ENCODE data around the gene ANP32A. TPM values are rescaled to one million over a fixed set of nuclear protein-coding genes. Genes with fewer than 3 reads are reported as not detected.

ANP32A gene
- total and polyA plus RNA-seq, 2 experiments from 2014 or later: 59.4 to 114 TPM

DNA sequence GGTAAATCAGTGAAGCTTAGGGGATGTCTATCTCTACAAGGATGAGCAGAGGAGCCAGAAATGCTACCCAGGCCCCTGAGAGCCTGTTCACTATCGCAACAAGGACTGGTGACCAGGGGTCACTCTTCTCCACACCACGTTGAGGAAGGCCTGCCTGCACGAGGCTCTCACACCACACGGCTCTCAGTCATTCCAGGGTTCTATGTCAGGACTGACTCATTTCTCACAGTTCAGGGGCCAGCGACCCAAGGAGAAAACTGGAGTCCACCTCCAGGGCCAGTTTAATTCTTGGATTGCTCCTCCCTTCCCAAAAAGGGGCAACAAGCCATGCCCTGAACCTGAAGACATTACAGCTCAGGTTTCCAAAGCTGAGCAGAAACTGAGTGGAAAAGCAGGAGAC is 33.9 kb downstream of the ANP32A start:
- H3K27me3 ChIP-seq: no peaks in the 10 kb centered on the region
- H3K79me2 ChIP-seq: peaks cover 72% of the 10 kb centered on the region
- no peaks in the 10 kb centered on the region for H3K9me3 ChIP-seq (ENCODE audit: low read depth)
- DNase-seq (ENCODE audit: low spot score): no peak
- no peak overlapping the region for H2AFZ ChIP-seq
- WGBS (ENCODE audit: low lambda C conversion rate, missing lambda C conversion rate): 87% methylated on average over 5 of the region's 5 CpGs
- H4K20me1 ChIP-seq (ENCODE audit: insufficient read depth, poor library complexity, severe bottlenecking): peaks cover 30% of the 10 kb centered on the region
- H3K4me3 ChIP-seq: no peak overlapping the region
- TF ChIP-seq EZH2phosphoT487 (IDR thresholded peaks at IDR 0.05; ENCODE audit: low read depth, severe bottlenecking, unreplicated experiment) (no peak), EZH2 (IDR thresholded peaks at IDR 0.05; ENCODE audit: borderline replicate concordance) (no peak)
- H3K4me1 ChIP-seq (ENCODE audit: insufficient read depth): peaks cover 37% of the 10 kb centered on the region
- peak overlapping the region; percentile 28 for H3K27ac ChIP-seq
- peak overlapping the region; percentile 59 for H3K4me2 ChIP-seq
- no peaks in the 10 kb centered on the region for H3K9me2 ChIP-seq (replicated peaks; ENCODE audit: insufficient read depth)
- peaks cover 4% of the 10 kb centered on the region for H3K36me3 ChIP-seq (replicated peaks; ENCODE audit: insufficient read depth, low read depth)

DNA sequence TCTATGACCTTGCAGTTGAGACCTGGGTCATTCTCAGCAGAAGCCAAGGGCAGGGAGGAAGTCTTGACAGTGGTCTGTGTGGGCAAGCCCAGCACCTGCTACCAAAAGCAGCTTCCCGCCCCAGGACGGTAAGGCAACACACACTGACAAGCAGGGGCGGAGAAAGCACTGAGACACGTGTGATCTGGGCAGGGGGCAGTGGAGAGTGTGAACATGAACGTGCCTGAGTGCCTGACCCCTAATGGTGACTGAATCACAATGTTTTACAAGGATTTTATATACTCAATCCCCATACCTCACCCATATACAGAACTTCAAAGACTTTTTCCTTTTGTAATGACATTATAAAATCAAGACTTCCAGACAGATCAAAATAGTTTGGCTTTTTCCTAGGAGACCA is 35.2 kb downstream of the ANP32A start:
- no peak overlapping the region for H3K4me3 ChIP-seq
- no peak overlapping the region for H3K27ac ChIP-seq
- peaks cover 4% of the 10 kb centered on the region for H3K36me3 ChIP-seq (replicated peaks; ENCODE audit: insufficient read depth, low read depth)
- peaks cover 27% of the 10 kb centered on the region for H4K20me1 ChIP-seq (ENCODE audit: insufficient read depth, poor library complexity, severe bottlenecking)
- DNase-seq (ENCODE audit: low spot score): no peak
- H2AFZ ChIP-seq: no peak overlapping the region
- H3K4me1 ChIP-seq (ENCODE audit: insufficient read depth): peaks cover 36% of the 10 kb centered on the region
- no peaks in the 10 kb centered on the region for H3K9me2 ChIP-seq (replicated peaks; ENCODE audit: insufficient read depth)
- H3K79me2 ChIP-seq: peaks cover 60% of the 10 kb centered on the region
- no peaks in the 10 kb centered on the region for H3K9me3 ChIP-seq (ENCODE audit: low read depth)
- no peak overlapping the region for H3K4me2 ChIP-seq
- 56% methylated on average over 5 of the region's 5 CpGs for WGBS (ENCODE audit: low lambda C conversion rate, missing lambda C conversion rate)
- no peaks in the 10 kb centered on the region for H3K27me3 ChIP-seq
- TF ChIP-seq EZH2 (IDR thresholded peaks at IDR 0.05; ENCODE audit: borderline replicate concordance) (no peak), EZH2phosphoT487 (IDR thresholded peaks at IDR 0.05; ENCODE audit: low read depth, severe bottlenecking, unreplicated experiment) (no peak)
- TF ChIP-seq, protein P1, sequence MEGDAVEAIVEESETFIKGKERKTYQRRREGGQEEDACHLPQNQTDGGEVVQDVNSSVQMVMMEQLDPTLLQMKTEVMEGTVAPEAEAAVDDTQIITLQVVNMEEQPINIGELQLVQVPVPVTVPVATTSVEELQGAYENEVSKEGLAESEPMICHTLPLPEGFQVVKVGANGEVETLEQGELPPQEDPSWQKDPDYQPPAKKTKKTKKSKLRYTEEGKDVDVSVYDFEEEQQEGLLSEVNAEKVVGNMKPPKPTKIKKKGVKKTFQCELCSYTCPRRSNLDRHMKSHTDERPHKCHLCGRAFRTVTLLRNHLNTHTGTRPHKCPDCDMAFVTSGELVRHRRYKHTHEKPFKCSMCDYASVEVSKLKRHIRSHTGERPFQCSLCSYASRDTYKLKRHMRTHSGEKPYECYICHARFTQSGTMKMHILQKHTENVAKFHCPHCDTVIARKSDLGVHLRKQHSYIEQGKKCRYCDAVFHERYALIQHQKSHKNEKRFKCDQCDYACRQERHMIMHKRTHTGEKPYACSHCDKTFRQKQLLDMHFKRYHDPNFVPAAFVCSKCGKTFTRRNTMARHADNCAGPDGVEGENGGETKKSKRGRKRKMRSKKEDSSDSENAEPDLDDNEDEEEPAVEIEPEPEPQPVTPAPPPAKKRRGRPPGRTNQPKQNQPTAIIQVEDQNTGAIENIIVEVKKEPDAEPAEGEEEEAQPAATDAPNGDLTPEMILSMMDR (IDR thresholded peaks at IDR 0.05; ENCODE audit: poor library complexity): no peak

DNA sequence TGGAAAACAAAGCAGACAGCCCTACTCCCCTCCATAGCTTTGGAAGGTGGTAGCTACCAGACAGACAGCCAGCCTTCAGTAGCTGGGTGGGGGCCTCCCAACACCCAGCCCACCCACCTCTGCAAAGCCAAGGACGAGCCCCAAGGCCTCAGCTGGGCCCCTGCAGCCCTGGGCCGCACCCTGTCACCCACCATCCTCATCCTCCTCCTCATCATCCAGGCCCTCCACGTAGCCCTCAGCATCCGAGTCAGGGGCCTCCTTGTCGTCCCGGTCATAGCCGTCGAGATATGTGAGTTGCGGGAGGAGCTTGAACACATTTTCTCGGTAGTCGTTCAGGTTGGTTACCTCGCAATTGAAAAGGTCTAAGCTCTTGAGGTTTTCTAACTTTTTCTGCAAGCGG is 36.5 kb downstream of the ANP32A start:
- TF ChIP-seq EZH2 (IDR thresholded peaks at IDR 0.05; ENCODE audit: borderline replicate concordance) (no peak), EZH2phosphoT487 (IDR thresholded peaks at IDR 0.05; ENCODE audit: low read depth, severe bottlenecking, unreplicated experiment) (no peak)
- TF ChIP-seq, protein P1 (IDR thresholded peaks at IDR 0.05; ENCODE audit: poor library complexity): no peak
- no peak for DNase-seq (ENCODE audit: low spot score)

DNA sequence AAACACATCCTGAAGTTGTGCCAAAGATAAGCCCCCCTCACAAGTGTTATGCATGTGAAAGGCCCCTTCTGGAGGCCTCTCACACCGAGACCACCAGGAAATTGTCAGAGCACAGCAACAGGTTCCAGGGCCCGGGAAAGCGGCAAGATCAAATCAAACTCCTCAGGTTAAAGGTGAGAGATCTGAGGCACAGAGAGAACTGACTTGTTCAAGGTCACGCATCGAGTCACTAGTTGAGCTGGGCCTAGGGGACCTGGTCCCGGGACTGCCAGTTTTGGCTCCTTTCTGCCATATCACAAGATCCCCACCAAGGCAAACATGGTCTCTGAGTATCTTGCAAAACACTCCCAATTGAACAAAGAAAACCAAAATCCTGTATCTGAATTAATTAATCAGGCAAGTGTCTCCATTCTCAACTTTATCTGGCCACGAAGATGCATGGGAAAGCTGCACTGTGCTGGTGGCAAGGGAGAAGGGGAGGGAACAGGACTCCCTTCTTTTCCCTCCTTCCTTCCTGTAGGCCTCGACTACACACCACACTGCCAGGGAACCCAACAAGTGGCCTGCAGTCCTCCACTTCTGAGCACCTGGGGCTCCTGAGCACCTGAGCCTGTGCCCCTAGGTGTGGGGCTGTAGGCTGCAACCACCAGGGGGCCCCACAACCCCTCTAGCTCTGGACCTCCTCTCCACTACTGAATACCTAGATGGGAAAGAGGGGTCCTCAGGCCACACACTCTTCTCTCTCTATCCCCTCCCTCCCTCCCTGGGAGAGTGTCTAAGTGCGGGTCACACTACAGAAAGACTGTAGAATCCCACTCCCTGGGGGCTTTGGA is 37.3 kb downstream of the ANP32A start:
- Histone ChIP-seq H3K4me2 (no peak overlapping the region), H3K79me2 (peaks cover 39% of the 10 kb centered on the region), H3K36me3 (replicated peaks; ENCODE audit: insufficient read depth, low read depth) (peaks cover 4% of the 10 kb centered on the region), H2AFZ (no peak overlapping the region), H3K9me3 (ENCODE audit: low read depth) (no peaks in the 10 kb centered on the region), H3K27me3 (no peaks in the 10 kb centered on the region), H3K4me3 (no peak overlapping the region), H3K4me1 (ENCODE audit: insufficient read depth) (peaks cover 16% of the 10 kb centered on the region), H3K9me2 (replicated peaks; ENCODE audit: insufficient read depth) (no peaks in the 10 kb centered on the region), H4K20me1 (ENCODE audit: insufficient read depth, poor library complexity, severe bottlenecking) (peaks cover 17% of the 10 kb centered on the region), H3K27ac (no peak overlapping the region)
- peak; percentile 51 for DNase-seq (ENCODE audit: low spot score)
- TF ChIP-seq, protein P1 (IDR thresholded peaks at IDR 0.05; ENCODE audit: poor library complexity): peak; percentile 44
- no peak for TF ChIP-seq EZH2phosphoT487 (IDR thresholded peaks at IDR 0.05; ENCODE audit: low read depth, severe bottlenecking, unreplicated experiment)
- TF ChIP-seq EZH2 (IDR thresholded peaks at IDR 0.05; ENCODE audit: borderline replicate concordance): no peak
- WGBS (ENCODE audit: low lambda C conversion rate, missing lambda C conversion rate): 90% methylated on average over 9 of the region's 9 CpGs

More for the DNA sequence above, 36.5 kb downstream of the ANP32A start:
- Histone ChIP-seq H3K9me2 (replicated peaks; ENCODE audit: insufficient read depth) (no peaks in the 10 kb centered on the region), H3K36me3 (replicated peaks; ENCODE audit: insufficient read depth, low read depth) (peaks cover 4% of the 10 kb centered on the region), H3K27ac (no peak overlapping the region), H4K20me1 (ENCODE audit: insufficient read depth, poor library complexity, severe bottlenecking) (peaks cover 20% of the 10 kb centered on the region), H3K9me3 (ENCODE audit: low read depth) (no peaks in the 10 kb centered on the region), H3K4me2 (no peak overlapping the region), H3K27me3 (no peaks in the 10 kb centered on the region), H2AFZ (no peak overlapping the region), H3K79me2 (peaks cover 47% of the 10 kb centered on the region), H3K4me1 (ENCODE audit: insufficient read depth) (peaks cover 24% of the 10 kb centered on the region), H3K4me3 (no peak overlapping the region)
- 95% methylated on average over 13 of the region's 13 CpGs for WGBS (ENCODE audit: low lambda C conversion rate, missing lambda C conversion rate)
